Chondrocyte (in vitro differentiated cells): ENCODE data around the gene THADA. TPM values are rescaled to one million over a fixed set of nuclear protein-coding genes. Genes with fewer than 3 reads are reported as not detected.
A peak's percentile ranks its signal among the peaks of the same experiment; 100 is the strongest.

Experiments
- DNase-seq: peaks from one replicate; pipeline ENCODE4 v3.0.0; 2021; ENCODE audit warnings: mixed read lengths, low spot score
- H3K27ac Mint-ChIP-seq: one replicate; pipeline ENCODE4 v1.8.0; 2021; ENCODE audit warnings: mild to moderate bottlenecking, moderate library complexity, mixed read lengths; ENCODE audit not compliant: unreplicated experiment
- H3K27me3 Mint-ChIP-seq: 2 replicates; pipeline ENCODE4 v1.8.0; 2021; ENCODE audit warnings: low read depth, mixed read lengths
- H3K36me3 Mint-ChIP-seq: 2 replicates; pipeline ENCODE4 v1.8.0; 2021; ENCODE audit warnings: low read depth, mixed read lengths
- H3K4me1 Mint-ChIP-seq: 2 replicates; pipeline ENCODE4 v1.8.0; 2021; ENCODE audit warnings: low read depth, mild to moderate bottlenecking, mixed read lengths
- H3K4me3 Mint-ChIP-seq: one replicate; pipeline ENCODE4 v1.8.0; 2021; ENCODE audit warnings: mild to moderate bottlenecking, moderate library complexity, mixed read lengths; ENCODE audit not compliant: unreplicated experiment
- H3K9me3 Mint-ChIP-seq: 2 replicates; pipeline ENCODE4 v1.8.0; 2021; ENCODE audit warnings: low read depth, mixed read lengths
- total RNA-seq: library from RNA; stranded (reverse); gene quantifications from 3 replicates; pipeline ENCODE4 v1.2.1, GENCODE V29; 2021
- TF ChIP-seq, protein P1 (sequence below): fragments of 200-600 bp; sonication (generic); IDR thresholded peaks from 2 replicates; pipeline ENCODE4 v1.5.0; 2021; ENCODE audit warnings: antibody characterized with exemption, mild to moderate bottlenecking, moderate library complexity

The THADA gene
- total RNA-seq, 1 donor from 2014 or later, result 28.4 TPM

DNA sequence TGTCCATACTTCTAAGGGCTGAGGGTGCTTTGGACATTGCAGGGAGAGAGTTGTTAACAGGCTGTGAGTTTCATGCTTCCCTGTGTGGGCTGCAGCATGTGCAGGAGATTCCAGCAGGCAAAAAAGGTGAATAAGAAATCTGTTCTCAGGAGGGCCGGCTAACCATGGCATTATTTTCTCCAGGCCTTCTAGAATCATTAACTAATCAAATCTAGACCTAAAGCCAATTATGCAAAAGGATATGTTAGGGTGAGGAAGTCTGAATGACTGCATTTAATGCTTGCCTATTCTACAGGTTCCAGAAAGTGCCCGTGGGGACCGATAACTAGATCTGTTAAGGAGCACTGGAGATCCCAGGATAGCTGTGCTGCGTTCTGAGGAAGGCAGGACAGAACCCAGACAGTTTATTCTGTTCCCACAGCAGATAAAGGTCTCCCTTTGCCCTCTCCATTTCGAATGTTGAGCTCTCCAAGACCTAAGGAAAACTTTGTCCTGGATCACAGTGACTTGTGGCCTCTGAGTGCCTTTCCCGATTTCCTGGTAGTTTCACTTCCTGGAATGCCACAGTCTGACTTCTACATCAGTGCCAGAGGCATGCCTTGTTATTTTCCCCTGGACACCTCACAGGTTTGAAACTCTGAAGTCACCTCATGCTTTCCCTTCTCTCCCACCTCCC lies 319.4 kb downstream of the THADA start:
- no peak for DNase-seq
- TF ChIP-seq, protein P1, sequence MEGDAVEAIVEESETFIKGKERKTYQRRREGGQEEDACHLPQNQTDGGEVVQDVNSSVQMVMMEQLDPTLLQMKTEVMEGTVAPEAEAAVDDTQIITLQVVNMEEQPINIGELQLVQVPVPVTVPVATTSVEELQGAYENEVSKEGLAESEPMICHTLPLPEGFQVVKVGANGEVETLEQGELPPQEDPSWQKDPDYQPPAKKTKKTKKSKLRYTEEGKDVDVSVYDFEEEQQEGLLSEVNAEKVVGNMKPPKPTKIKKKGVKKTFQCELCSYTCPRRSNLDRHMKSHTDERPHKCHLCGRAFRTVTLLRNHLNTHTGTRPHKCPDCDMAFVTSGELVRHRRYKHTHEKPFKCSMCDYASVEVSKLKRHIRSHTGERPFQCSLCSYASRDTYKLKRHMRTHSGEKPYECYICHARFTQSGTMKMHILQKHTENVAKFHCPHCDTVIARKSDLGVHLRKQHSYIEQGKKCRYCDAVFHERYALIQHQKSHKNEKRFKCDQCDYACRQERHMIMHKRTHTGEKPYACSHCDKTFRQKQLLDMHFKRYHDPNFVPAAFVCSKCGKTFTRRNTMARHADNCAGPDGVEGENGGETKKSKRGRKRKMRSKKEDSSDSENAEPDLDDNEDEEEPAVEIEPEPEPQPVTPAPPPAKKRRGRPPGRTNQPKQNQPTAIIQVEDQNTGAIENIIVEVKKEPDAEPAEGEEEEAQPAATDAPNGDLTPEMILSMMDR, result no peak
- H3K4me1 Mint-ChIP-seq, result peaks cover 54% of the 10 kb centered on the region
- H3K27ac Mint-ChIP-seq, result peak overlapping the region; percentile 87
- no peaks in the 10 kb centered on the region for H3K27me3 Mint-ChIP-seq
- no peak overlapping the region for H3K4me3 Mint-ChIP-seq
- no peaks in the 10 kb centered on the region for H3K9me3 Mint-ChIP-seq
- H3K36me3 Mint-ChIP-seq, result peaks cover 8% of the 10 kb centered on the region

- Mint-ChIP-seq H3K4me1 (peaks cover 68% of the 10 kb centered on the region), H3K9me3 (no peaks in the 10 kb centered on the region), H3K36me3 (peaks cover 2% of the 10 kb centered on the region), H3K27me3 (no peaks in the 10 kb centered on the region), H3K4me3 (no peak overlapping the region), H3K27ac (no peak overlapping the region)
- DNase-seq, result no peak
- TF ChIP-seq, protein P1, result no peak
Measured at GRCh38 chr2:43274721-43275120, 321.1 kb downstream of the THADA start.

GRCh38 chr2:43274055-43274454 lies 321.8 kb downstream of the THADA start:
- TF ChIP-seq, protein P1, result no peak
- H3K4me1 Mint-ChIP-seq, result peaks cover 73% of the 10 kb centered on the region
- H3K36me3 Mint-ChIP-seq, result peaks cover 2% of the 10 kb centered on the region
- no peak for DNase-seq
- no peak overlapping the region for H3K4me3 Mint-ChIP-seq
- peak overlapping the region; percentile 87 for H3K27ac Mint-ChIP-seq
- H3K9me3 Mint-ChIP-seq, result no peaks in the 10 kb centered on the region
- H3K27me3 Mint-ChIP-seq, result no peaks in the 10 kb centered on the region

- Mint-ChIP-seq H3K36me3 (peaks cover 2% of the 10 kb centered on the region), H3K9me3 (no peaks in the 10 kb centered on the region), H3K4me3 (no peak overlapping the region), H3K27ac (peak overlapping the region; percentile 87), H3K27me3 (no peaks in the 10 kb centered on the region), H3K4me1 (peaks cover 73% of the 10 kb centered on the region)
- TF ChIP-seq, protein P1, result no peak
- DNase-seq, result no peak
Measured at GRCh38 chr2:43273529-43273928, 322.3 kb downstream of the THADA start.

DNA sequence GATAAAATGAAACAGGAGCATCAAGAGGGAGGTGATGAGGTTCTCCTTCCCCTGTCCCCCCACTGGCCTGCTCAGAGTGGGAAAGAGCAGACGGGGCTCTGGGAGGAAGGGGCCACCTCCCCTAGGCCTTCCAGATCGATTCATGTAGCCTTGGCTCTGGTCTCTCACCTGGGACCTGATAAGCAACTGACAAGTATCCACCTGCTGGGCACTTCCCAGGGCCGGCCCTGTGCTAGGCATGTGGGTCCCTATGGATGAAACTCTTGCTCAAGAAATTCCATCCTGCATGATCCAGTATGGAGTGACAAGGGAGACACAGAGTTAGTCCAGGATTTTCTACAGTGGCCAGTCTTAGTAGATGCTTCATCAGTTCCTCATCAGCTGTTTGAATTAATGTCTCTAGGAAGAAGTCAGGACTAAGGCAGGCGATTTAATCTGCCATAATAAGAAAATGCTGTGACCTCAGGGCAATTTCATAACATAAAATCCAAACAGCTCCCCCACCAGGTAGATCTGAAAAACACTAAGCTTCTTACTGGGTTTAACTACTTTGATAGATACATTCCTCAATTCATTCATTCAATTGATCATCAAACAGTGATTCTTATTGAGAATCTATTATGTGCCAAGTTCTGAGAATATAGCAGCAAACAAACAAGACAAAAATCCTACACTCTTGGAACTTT lies 324.8 kb downstream of the THADA start:
- DNase-seq, result no peak
- H3K27ac Mint-ChIP-seq, result no peak overlapping the region
- H3K4me3 Mint-ChIP-seq, result no peak overlapping the region
- peaks cover 2% of the 10 kb centered on the region for H3K36me3 Mint-ChIP-seq
- no peaks in the 10 kb centered on the region for H3K9me3 Mint-ChIP-seq
- TF ChIP-seq, protein P1, result peak; percentile 54
- peaks cover 74% of the 10 kb centered on the region for H3K4me1 Mint-ChIP-seq
- H3K27me3 Mint-ChIP-seq, result no peaks in the 10 kb centered on the region
